ENCODE measurements around the gene KCNN2.

DNA sequence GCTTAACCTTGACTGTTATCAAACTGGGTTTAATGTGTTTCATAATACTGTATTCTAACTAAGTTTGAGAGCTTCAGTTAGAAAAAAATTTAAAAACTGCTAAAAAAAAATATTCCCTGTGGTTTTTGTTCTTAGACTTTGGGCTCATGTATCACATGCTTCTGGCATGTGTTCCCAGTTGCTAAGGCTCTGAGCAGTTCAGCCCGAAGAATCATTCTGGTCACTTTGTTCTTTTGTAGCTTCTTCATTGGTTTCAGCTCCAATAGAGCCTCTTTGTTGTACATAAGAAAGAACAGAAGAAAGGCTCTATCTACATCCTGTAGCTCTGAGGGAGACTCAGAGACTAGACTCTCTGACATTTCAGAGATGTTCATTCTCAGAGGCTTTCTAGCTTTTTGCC lies 25.6 kb downstream of the KCNN2 start:
- no peak for TF ChIP-seq POLR2AphosphoS5 (IDR thresholded peaks at IDR 0.05; ENCODE audit: borderline replicate concordance, low read depth, low read length)
- no peak for TF ChIP-seq EZH2 (IDR thresholded peaks at IDR 0.05)
- no peak for TF ChIP-seq FOXP2 (optimal IDR thresholded peaks at IDR 0.05; ENCODE audit: control extremely low read depth, extremely low read length, insufficient read depth)
